HG02938 (cell line): ENCODE results near the gene CEACAM4.
"Not testable (repeated sequence)": the region's sequence is repeated elsewhere in the genome, so short reads cannot be mapped to it uniquely, and the experiment has no call there.

Experiments
- ATAC-seq: cut with Tn5 transposase; IDR thresholded peaks from one replicate; pipeline ENCODE4 v1.9.1; 2021; ENCODE audit warnings: mild to moderate bottlenecking, moderate library complexity; ENCODE audit not compliant: unreplicated experiment

CEACAM4 gene

DNA sequence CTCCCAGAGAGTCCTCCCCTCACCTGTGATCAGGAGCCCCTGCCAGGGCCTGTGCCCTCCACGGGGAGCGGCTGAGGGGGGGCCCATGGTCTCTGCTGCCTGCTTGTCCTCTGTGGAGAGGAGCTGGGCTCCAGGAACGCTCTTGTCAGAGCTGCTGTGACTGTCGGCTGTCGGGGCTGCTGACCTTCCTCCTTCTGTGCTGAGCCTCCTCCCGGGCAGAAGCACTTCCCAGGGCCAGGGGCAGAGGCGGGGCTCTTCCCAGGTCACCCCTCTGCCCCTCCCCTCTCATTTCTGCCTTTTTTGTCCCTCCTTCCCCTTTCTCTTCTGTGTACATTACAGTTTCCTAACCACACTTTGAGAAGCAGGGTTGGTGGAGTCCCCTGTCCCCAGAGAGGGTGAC lies at the start of gene CEACAM4:
TSS of gene CEACAM4 (minus strand) at position 198 of the 400 bp plus-strand sequence. CDS start at position 87, 111 bp downstream.
- ATAC-seq: no peak

DNA sequence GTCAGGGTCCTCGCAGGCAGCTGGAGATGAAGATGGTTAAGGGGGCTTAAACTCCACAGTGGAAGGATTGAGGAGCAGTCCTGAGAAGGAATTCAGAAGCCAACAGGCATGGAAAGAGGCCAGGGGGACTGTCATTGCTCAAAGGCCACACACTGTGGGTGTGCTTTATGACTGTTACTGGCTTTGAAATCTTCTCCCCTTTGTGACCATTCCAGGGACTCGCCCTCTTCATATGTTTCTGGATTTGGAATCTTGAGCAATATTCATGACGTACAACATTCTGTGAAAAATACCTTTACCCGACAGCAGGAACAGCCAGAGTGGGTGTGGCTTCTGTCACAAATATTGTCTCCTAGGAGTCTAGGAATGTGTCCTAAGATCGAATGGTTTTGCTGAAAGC lies 44.6 kb upstream of the CEACAM4 start:
- ATAC-seq: no peak

DNA sequence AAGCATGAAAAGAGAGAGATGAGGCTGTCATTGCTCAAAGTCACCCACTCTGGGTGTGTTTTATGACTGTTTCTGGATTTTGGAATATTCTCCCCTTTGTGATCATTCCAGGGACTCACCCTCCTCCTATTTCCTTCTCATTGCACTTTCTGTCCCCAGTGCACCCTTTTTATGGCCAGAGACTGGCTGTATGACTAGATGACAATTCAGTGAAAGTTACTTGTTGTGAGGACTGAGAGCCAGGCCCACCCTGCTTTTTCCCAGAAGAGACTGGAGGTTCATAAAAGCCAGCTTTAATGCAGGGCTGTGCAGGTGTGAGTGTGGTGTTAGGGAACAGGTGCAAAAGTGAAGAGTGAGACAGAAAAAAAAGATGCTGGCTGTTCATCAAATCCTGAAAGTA lies 43.9 kb upstream of the CEACAM4 start:
- ATAC-seq: no peak

DNA sequence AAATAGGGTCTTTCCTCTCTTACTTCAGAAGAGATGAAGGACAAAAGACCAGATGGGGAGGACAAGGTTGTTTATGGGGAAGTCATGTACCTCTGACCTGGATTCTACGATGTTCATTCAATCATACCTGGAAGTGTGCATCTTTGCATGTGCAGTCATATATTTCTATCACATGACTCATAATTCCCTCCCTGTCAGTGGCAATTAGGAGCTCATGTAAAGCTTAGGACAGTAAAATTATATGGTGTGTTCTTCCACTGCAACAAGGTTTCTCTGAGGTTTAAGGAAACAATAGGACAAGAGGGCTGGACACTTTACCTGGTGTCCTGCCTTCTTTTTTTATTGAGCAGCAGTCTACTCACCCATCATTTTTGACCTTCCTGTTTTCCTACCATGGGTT lies 41.4 kb upstream of the CEACAM4 start:
- no peak for ATAC-seq

DNA sequence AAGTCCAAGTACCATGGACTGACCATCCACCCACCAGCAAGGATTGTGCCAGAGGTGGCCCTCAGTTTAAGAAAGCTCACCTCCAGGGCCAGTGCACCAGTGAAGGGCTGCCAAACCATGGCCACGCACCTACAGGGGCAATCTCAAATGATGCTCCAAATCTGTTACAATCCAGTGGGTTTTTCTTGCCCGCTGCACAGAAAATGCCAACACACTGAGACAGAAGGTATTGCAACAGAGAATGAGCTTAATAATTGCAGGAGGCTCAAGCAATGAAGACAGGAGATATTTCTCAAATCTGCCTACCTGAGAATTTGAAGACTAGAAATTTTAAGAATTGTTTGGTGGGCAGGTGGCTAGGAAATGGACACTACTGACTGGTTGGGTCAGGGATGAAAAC lies 39.2 kb upstream of the CEACAM4 start:
- no peak for ATAC-seq

DNA sequence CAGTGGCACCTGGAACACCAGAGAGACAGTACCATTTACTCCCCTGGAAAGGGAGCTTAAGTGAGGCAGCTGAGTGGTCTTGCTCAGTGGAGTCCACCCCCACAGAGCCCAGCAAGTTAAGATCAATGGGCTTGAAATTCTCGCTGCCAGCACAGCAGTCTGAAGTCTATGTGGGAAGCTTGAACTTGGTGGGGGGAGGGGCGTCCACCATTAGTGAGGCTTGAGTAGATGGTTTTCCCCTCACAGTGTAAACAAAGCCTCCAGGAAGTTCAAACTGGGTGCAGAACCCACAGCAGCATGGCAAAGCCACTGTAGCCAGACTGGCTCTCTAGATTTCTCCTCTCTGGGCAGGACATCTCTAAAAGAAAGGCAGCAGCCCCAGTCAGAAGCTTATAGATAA lies 30.3 kb upstream of the CEACAM4 start:
- no peak for ATAC-seq

DNA sequence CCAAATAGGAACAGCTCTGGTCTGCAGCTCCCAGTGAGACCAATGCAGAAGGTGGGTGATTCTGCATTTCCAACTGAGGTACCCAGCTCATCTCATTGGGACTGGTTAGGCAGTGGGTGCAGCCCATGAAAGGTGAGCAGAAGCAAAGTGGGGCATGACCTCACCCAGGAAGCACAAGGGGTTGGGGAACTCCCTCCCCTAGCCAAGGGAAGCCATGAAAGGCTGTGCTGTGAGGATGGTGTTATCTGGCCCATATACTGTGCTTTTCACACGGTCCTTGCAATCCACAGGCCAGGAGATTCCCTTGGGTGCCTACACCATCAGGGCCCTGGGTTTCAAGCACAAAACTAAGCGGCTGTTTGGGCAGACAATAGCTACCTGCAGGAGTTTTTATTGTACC lies 29.9 kb upstream of the CEACAM4 start:
- ATAC-seq: not testable (repeated sequence)

DNA sequence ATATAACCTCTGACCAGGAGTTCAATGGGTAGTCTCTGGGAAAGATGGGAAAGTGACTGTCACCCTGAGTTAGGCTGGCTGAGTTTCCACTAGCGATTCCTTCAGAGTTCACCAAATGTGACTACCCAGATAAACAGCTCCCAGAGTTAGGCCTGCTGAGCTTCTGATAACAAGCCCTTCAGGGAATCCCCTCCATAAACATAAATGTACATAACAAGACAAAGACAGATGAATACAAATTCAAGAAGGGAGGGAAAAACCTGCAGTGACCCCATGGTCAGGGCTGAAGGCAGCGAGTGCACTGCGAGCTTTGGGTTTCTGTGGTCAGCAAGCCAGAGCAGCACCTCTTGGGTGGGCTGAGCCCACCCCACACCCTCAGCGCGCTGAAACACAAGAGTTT lies 25.4 kb upstream of the CEACAM4 start:
- ATAC-seq: no peak

DNA sequence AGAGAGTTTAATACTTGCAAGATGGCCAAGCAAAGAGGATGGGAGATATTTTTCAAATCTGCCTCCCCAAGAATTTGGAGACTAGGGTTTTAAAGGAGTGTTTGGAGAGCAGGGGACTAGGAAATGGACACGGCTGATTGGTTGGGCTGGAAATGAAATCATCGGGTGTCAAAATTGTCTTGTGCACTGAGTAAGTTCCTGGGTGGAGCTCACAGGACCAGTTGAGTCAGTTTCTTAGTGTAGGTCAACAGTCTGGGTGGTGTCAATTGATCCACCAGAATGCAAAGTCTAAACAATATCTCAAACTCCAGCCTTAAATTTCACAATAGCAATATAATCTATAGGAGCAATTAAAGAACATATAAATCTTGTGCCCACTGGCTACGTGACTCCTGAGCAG lies 23.0 kb upstream of the CEACAM4 start:
- ATAC-seq: no peak

DNA sequence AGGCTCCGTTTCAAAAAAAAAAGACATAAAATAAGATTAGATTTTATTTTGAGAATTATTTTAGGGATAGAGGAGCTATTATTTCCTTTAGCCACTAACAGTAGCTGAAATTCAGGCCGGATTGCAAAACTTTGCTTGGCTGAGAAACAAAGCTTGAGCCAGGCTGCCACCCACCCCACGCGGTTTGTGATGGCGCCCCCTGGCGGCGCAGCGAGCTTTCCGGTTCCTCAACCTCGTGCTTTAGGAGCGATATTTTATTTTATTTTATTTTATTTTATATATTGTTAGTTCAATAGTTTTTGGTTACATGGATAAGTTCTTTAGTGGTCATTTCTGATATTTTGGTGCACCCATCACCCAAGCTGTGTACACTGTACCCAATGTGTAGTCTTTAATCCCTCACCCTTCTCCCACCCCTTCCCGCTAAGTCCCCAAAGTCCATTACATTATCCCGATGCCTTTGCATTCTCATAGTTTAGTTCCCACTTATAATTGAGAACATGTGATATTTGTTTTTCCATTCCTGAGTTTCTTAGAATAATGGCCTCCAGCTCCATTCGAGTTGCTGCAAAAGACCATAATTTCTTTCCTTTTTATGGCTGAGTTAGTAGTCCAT lies 19.8 kb upstream of the CEACAM4 start:
- no peak for ATAC-seq

DNA sequence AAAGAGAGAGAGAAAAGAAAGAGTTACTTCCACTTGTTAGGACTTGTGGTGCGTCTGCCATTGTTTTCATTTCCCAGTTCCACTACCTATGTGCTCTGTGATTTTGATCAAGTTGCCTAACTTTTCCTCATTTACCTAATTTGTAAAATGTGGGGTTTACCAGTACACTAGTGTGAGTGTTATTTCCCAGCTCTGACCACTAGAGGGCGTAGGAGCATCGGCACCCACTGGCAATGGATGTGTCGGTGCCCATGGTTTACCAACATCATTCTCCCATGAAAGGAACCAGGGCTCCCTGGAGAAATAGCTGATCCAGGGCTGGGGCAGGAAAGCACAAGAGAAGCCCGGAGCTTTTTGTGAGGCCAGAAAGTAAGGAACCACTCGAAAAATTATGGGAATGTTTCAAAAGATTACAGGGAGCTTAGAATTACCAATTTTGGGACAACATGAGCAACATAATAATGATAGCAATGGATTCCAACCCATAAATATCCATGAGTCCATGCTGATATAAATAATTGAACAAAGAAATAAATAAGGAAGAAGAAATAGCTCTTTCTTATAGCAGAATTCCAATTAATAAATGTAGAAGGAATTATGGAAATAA lies 15.1 kb upstream of the CEACAM4 start:
- no peak for ATAC-seq

DNA sequence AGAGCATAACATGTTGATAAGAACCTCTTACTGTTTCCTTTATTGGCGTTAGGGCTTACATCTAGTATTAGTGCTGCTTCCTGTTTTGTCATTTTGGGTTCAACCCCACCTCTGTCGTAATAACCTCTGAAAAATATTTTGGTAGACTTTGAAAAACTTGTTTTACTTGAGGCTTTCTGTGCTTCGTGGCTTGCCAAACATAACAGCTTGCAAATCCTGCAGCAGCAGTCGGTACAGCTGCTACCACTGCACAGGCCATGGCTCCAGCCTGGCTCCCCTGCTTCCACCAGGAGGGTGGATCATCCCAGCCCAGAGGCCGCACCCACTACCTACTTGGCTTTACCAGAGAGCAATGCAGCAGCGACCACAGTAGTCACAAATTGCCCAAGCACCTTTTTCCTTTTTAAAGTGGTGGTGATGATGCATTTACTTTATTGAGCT lies 11.8 kb upstream of the CEACAM4 start:
- ATAC-seq: no peak

DNA sequence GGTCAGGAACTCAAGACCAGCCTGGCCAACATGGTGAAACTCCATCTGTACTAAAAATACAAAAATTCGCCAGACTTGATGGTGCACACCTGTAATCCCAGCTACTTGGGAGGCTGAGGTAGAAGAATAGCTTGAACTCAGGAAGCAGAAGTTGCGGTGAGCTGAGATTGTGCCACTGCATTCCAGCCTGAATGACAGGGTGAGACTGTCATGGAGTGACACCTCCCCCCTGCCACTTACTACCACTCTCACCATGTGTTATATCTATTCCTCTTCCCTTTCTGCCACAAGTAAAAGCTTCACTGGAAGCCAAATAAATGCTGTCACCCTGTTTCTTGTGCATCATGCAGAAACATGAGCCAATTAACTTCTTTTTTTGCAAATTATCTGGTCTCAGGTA lies 10.6 kb upstream of the CEACAM4 start:
- ATAC-seq: no peak

DNA sequence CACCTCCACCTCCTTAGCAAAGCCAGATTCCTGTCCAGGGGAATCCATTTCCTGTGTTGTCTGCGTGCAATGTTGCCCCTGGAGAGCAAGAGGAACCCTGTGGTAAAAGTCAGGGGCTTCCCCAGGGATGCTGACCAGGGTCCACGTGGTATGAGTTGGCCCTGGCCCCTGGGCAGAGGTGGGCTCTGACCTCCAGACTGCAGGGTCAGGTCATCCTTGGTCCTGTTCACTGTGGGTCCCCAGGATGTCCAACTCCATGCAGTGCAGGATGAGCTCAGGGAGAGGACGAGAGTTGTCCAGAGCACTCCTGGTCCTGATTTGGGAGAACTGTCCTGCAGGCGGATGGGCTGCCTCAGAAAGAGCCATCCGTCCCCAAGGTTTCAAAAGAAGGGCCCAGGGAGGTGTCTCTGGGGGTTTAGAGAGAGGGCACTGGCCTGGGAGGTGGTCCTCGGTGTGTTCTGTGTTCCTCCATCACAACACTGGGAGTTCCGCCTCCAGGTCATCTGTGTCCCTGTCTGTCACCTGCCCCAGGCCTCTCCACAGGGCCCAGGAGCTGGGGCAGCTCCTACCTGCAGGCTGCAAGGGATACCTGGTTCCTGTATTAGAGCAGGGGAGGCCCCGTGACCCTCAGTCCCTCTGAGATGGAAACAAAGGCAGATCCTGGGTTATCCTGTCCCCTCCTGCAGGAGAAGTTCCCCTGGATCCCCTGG lies 1.2 kb upstream of the CEACAM4 start:
- ATAC-seq: no peak

DNA sequence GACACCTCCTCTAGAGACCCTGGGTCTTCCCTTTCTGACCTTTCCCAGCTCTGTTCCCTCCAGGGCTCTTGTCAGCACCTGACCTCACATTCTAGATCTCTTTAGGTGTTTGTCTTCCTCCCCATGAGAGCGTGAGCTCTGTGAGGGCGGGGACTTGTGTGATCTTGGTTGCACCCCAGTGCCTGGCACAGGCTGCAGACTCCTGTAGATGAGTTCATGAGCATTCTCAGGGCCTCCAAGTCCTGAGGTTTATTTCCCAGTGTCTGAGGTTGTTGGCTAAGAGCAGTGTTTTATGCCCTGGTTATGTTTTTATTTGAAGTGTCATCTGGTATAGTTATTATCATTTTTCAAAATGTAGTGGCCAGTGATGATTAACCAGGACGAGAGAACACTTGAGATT lies 596 bp downstream of the CEACAM4 start:
- ATAC-seq: no peak

DNA sequence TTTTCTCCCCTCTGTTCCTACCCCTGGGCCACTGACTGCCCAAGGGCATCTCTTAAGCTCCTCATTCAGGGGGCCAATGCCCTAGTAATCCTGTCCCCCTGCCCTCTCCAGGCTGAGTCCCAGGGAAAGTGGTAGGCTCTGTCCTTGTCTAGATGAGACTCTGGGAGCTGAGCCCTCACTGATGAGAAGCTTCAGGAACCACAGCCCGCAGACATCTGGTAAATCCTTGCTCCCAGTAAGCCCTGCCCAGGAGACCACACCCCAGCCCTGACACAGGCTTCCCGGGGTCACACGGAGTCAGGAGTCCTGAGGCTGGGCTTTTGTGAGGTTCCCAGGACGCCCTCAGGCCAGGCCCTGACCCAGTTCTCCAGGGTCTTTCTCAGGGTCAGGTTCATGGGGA lies 1.9 kb downstream of the CEACAM4 start:
- no peak for ATAC-seq

DNA sequence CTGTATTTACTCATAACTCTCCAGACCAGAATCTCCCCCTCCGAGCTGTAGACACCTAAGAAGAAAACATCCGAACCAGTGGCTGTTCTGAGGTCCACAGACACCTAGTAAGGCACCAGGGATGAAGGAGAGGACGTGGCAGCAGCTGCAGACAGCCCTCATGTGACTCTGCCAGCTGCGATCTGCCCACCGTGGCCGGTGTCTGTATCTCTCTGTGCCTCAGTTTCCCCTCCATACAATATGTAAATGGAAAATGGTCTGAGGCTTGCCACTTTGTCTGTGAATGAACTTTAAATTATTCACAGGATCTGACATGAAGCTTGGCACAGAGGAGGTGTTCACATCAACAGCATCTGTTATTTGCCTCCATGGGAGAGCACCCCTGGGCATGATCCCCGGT lies 2.4 kb downstream of the CEACAM4 start:
- ATAC-seq: no peak

DNA sequence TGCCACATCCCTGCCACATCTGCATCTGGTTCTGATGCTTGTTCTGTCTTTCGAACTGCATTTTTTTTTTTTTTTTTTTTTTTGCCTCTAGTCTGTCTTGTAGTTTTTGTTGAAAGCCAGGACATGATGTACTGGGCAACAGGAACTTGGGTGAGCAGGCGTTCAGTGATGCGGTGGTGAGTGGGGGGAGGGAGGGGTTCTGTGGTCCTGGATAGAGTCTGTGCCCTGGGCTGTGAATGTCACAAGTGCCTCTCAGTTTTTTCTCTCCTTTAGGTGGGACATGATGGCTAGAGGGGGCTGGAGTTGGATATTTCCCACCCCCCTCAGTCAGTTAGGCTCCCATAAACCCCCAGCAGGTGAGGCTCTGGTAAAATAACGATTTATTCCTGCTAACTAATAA lies 3.5 kb downstream of the CEACAM4 start:
- no peak for ATAC-seq

DNA sequence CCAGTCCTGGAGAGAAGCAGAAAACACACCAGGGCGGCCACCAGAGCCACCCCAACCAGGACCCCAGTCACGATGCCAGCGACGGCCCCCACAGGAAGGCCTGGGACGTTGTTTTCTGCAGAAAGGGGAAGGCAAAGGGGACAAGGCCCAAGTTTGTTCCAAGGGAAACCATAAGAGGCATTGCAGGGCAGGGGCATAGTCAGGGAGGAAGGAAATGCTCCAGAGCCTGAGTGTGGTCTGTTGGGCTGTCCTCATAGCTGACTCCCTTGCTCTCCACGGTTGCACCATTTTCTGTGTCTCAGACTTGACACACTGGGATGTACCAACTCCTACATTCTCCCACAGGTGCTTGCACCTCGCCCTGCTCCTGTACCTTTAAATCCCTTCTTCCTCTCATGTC lies 5.2 kb downstream of the CEACAM4 start:
- no peak for ATAC-seq

DNA sequence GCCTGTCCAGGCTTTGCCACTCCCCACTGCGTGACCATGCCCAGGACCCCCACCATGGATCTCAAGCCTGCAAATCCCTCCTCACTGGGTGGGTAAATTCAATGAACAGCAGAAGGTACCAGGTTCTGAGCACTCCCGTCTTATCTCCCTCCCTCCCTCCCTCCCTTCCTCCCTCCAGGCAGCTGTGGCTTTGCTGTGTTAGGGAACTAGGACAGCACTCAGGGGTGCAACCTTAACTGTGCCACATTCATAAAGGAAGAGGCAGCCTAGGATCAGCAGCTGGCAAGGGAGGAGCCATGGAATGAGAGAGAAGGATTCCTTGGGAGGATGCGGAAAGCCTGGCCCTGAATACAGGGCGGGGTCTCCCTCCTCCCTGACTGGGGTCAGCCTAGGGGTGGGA lies 5.6 kb downstream of the CEACAM4 start:
- ATAC-seq: no peak

DNA sequence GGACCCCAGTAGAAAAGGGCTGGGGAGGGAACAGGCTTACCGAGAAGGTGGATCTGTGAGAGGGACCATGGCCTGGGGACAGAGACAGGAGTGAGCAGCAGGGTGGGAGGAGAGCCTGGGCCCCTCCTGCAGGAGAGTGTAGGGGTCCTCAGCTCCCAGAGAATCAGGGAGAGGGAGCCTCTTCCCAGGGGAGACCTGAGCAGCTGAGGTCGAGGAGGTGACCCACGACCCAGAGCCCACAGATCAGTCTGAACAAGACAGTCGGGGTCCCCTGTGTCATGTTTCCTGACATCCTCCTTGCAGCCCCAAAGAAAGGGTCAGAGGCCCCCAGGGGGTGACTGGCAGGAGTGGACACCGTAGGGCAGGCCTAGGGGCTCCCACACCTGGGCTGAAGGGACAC lies 6.7 kb downstream of the CEACAM4 start:
- ATAC-seq: no peak

DNA sequence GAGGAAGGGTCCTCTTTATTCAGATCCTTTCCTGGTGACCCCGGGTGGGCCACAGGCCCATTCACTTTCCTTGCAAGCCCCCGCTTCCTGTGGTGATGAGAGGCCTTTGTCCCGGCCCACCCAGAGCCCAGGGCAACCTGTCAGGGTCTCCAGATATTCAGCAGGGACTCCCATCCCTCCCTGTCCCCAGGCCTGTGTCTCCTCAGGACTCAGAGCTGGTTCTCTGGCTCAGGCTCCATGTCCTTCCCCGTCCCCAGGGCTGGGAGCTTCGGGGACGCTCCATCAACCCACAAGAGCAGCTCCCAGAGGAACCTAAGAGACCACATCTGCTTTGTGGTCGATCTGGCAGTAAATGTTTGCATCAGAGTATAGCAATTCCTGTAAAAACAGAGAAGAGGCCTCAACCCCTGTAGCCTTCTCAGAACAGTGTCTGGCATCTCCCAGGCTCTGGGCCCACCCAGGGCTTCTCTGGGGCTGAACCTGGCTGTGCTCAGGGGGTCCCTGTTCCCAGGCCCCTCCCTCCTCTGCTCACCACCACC lies 7.8 kb downstream of the CEACAM4 start:
- no peak for ATAC-seq
